T-helper 1 cell treated with Interleukin-12 subunit alpha and Interleukin-12 subunit beta and Interleukin-4 antibody, amounts not matched to agents 30 ng/mL and 1 ng/mL, for 36 hours (primary cell): ENCODE results near the gene RRAGB. TPM values are rescaled to one million over a fixed set of nuclear protein-coding genes. Genes with fewer than 3 reads are reported as not detected.
"Not testable (repeated sequence)": the region's sequence is repeated elsewhere in the genome, so short reads cannot be mapped to it uniquely, and the experiment has no call there.

ENCODE experiments used
- intact Hi-C: fragments of 100-400 bp; cut with micrococcal nuclease; formaldehyde crosslinking; loops from one replicate; pipeline ENCODE4 v1.15.1; 2024
- total RNA-seq: library from RNA; stranded (reverse); gene quantifications from 2 replicates; pipeline ENCODE4 v1.2.3, GENCODE V29; 2022

Gene RRAGB
- total RNA-seq, 1 donor from 2014 or later: 9.3 TPM

GRCh38 chrX:55759478-55759877 is 41.9 kb downstream of the RRAGB start:
- intact Hi-C loops: no loop called here

GRCh38 chrX:55767100-55767499 is 49.6 kb downstream of the RRAGB start:
- intact Hi-C loops: no loop called here

DNA sequence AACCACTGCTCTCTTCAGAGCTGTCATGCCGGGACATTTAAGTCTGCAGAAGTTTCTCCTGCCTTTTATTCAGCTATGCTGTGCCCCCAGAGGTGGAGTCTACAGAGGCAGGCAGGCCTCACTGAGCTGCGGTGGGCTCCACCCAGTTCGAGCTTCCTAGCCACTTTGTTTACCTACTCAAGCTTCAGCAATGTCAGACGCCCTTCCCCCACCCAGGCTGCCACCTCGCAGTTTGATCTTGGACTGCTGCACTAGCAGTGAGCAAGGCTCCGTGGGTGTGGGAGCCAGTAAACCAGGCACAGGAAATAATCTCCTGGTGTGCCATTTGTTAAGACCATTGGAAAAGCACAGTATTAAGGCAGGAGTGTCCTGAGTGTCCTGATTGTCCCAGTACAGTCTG is 56.9 kb downstream of the RRAGB start:
- intact Hi-C loops: not testable (repeated sequence)

- intact Hi-C loops: no loop called here
These were observed 60.0 kb downstream of the RRAGB start for GRCh38 chrX:55777596-55777995.

DNA sequence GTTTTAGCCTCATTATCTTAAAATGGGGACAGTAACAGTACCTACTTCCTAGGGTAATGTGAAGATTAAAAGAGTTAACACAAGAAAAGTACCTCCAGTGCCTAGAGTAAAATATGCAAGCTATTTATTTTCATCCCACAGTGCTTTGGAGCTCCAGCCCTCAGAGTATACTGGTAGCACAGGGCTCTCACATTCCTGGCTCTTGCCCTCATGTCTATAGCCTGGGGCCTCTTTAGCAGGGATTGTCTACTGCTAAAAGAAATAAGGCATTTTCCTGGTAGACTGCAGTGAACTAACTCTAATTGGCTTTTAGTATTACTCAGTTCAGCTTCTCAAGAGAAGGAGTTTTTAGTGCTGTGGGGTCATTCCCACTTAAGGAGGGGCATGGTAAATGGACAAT is 60.8 kb downstream of the RRAGB start:
- intact Hi-C loops: no loop called here

- intact Hi-C loops: no loop called here
These were observed 66.2 kb downstream of the RRAGB start for GRCh38 chrX:55783723-55784122.

DNA sequence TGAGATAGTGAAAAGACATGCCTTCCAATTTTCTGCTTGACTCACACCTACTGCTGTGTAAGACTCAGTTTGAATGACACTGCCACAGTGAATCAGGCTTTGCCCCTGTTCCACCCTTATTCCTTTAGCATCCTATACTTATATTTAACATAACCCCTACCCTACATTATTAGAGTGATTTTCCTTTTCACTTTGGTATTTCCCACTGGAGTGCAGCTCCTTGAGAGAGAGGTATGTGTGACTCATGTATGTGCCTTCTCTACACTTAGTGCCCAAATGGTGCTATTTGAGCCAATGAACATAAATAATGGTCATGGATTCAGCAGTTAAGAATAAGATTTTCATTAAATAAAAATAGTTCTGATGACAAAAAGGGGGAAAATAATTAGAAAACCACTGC is 69.5 kb downstream of the RRAGB start:
- intact Hi-C loops: no loop called here

GRCh38 chrX:55787727-55788126 is 70.2 kb downstream of the RRAGB start:
- intact Hi-C loops: no loop called here

- intact Hi-C loops: no loop called here
These were observed 76.9 kb downstream of the RRAGB start for GRCh38 chrX:55794405-55794804.

- intact Hi-C loops: no loop called here
These were observed 78.9 kb downstream of the RRAGB start for GRCh38 chrX:55796496-55796895.

- intact Hi-C loops: no loop called here
These were observed 84.3 kb downstream of the RRAGB start for GRCh38 chrX:55801811-55802210.

Other genes with a start within 250 kb of the RRAGB start
- gene USP51, start 227.9 kb upstream of the RRAGB start, total RNA-seq: 0.98 and 1.2 TPM in 2 replicates
- not detected in 2 replicates for gene FOXR2, start 94.3 kb upstream of the RRAGB start, total RNA-seq